A549 (cell line): Measurements from ENCODE around the gene ZFHX2. TPM values are rescaled to one million over a fixed set of nuclear protein-coding genes. Genes with fewer than 3 reads are reported as not detected.

ENCODE experiments used
- ATAC-seq, 2 experiments: fragments of 200-7000 bp in 1 of 2; fragments of >200 bp in 1 of 2; cut with Nextera tagmentation in 1 of 2; cut with Tn5 transposase in 1 of 2; 3 replicates each; pipeline versions ENCODE4 v1.8.0 to v1.9.1; 2018 to 2020; ENCODE audit warnings: mild to moderate bottlenecking in 1 of 2, moderate library complexity in 1 of 2
- CTCF ChIA-PET: fragments of 300-600 bp; sonication (Branson Sonifier 250); formaldehyde crosslinking; extraction: SDS; loops from one replicate; lab custom pipeline; 2021; ENCODE audit warnings: antibody characterized with exemption, inconsistent platforms; lab: Yijun Ruan, JAX
- POLR2A ChIA-PET: fragments of 350-600 bp; formaldehyde crosslinking; extraction: SDS; loops from one replicate; lab custom pipeline; 2021; ENCODE audit warnings: antibody characterized with exemption, inconsistent platforms; lab: Yijun Ruan, JAX
- DNase-seq, 2 experiments: peaks; one replicate each; pipeline versions ENCODE4 v3.0.0 to v3.0.0-alpha.2; 2011 to 2016; ENCODE audit warnings: low read depth in 1 of 2, low spot score in 1 of 2
- FAIRE-seq: peaks from 2 replicates; lab custom pipeline; 2011; peaks lifted over from hg19 to GRCh38; lab: Jason Lieb, UNC
- H3K27ac ChIP-seq, 2 experiments: fragments of >200 bp; sonication (Bioruptor Twin); formaldehyde crosslinking; 3 replicates each; pipeline ENCODE4 v1.5.1; 2016 to 2017
- H3K4me1 ChIP-seq: fragments of >200 bp; sonication (Bioruptor Twin); formaldehyde crosslinking; 3 replicates; pipeline ENCODE4 v1.6.1; 2016
- H3K4me2 ChIP-seq: fragments of >200 bp; sonication (Bioruptor Twin); formaldehyde crosslinking; 3 replicates; pipeline ENCODE4 v1.6.1; 2016
- H3K4me3 ChIP-seq: fragments of >200 bp; sonication (Bioruptor Twin); formaldehyde crosslinking; 3 replicates; pipeline ENCODE4 v1.5.1; 2016
- H3K9me3 ChIP-seq: fragments of >200 bp; sonication (Bioruptor Twin); formaldehyde crosslinking; 3 replicates; pipeline ENCODE4 v1.6.1; 2016
- BHLHE40 ChIP-seq: IDR thresholded peaks from 2 replicates; pipeline ENCODE4 v1.6.1; 2012; ENCODE audit warnings: low read depth, low read length, inconsistent platforms
- CBX2 ChIP-seq: fragments of 200-600 bp; sonication (generic); IDR thresholded peaks from 2 replicates; pipeline ENCODE4 v1.6.1; 2016; ENCODE audit warnings: low read depth, mild to moderate bottlenecking, borderline replicate concordance
- CEBPB ChIP-seq, 2 experiments: fragments of >200 bp in 1 of 2; sonication (Bioruptor Twin) in 1 of 2; formaldehyde crosslinking in 1 of 2; IDR thresholded peaks; 2 replicates each; pipeline ENCODE4 v1.6.1; 2012 to 2016
- CHD4 ChIP-seq: fragments of 200-600 bp; sonication (generic); IDR thresholded peaks from 2 replicates; pipeline ENCODE4 v1.6.1; 2016; ENCODE audit warnings: antibody characterized with exemption, mild to moderate bottlenecking, borderline replicate concordance
- EP300 ChIP-seq, 2 experiments: fragments of >200 bp; sonication (Bioruptor Twin); formaldehyde crosslinking; IDR thresholded peaks; 2 replicates in 1 of 2; 3 replicates in 1 of 2; pipeline ENCODE4 v1.6.1; 2016 to 2017
- ESRRA ChIP-seq: fragments of 150-350 bp; IDR thresholded peaks from 2 replicates; pipeline ENCODE4 v1.6.1; 2014; ENCODE audit warnings: mild to moderate bottlenecking, low read length, borderline replicate concordance
- KDM1A ChIP-seq: fragments of 200-600 bp; sonication (generic); IDR thresholded peaks from 2 replicates; pipeline ENCODE4 v1.6.1; 2016; ENCODE audit warnings: low read depth, mild to moderate bottlenecking
- NFE2L2 ChIP-seq: fragments of 150-350 bp; conservative IDR thresholded peaks from 2 replicates; pipeline ENCODE4 v1.6.1; 2014; ENCODE audit warnings: low read length
- NR3C1 ChIP-seq: fragments of >200 bp; sonication (Bioruptor Twin); formaldehyde crosslinking; IDR thresholded peaks from 3 replicates; pipeline ENCODE4 v1.6.1; 2017
- POLR2AphosphoS2 ChIP-seq: conservative IDR thresholded peaks from 2 replicates; pipeline ENCODE4 v1.6.1; 2012; ENCODE audit warnings: low read length, improper control_type of control experiment, inconsistent platforms
- RFX5 ChIP-seq: fragments of 450-650 bp; IDR thresholded peaks from 2 replicates; pipeline ENCODE4 v1.7.1; 2014; ENCODE audit warnings: antibody characterized with exemption, mild to moderate bottlenecking, moderate library complexity
- RNF2 ChIP-seq: fragments of 200-600 bp; sonication (generic); IDR thresholded peaks from 2 replicates; pipeline ENCODE4 v1.6.1; 2016; ENCODE audit warnings: low read depth, mild to moderate bottlenecking, antibody characterized with exemption, moderate library complexity, borderline replicate concordance
- SMC3 ChIP-seq: fragments of >200 bp; sonication (Bioruptor Twin); formaldehyde crosslinking; IDR thresholded peaks from 3 replicates; pipeline ENCODE4 v1.6.1; 2018; ENCODE audit warnings: inconsistent platforms
- ZC3H11A ChIP-seq: fragments of 450-650 bp; IDR thresholded peaks from 2 replicates; pipeline ENCODE4 v1.6.1; 2014; ENCODE audit warnings: antibody characterized with exemption, mild to moderate bottlenecking
- ZFP36 ChIP-seq: fragments of 450-650 bp; IDR thresholded peaks from 2 replicates; pipeline ENCODE4 v1.6.1; 2014; ENCODE audit warnings: borderline replicate concordance; ENCODE audit not compliant: partially characterized antibody
- ZNF302 ChIP-seq: fragments of 250-450 bp; sonication (Bioruptor Pico); IDR thresholded peaks from 2 replicates; pipeline ENCODE4 v1.9.0; 2021; ENCODE audit warnings: inconsistent platforms, mild to moderate bottlenecking, moderate library complexity
- ZSCAN20 ChIP-seq: fragments of 250-450 bp; sonication (Bioruptor Pico); IDR thresholded peaks from 2 replicates; pipeline ENCODE4 v1.8.0; 2022; ENCODE audit warnings: mild to moderate bottlenecking, moderate library complexity
- WGBS: methylation state at CpG from one replicate; pipeline ENCODE4 v1.1.6; 2017; ENCODE audit errors: missing lambda C conversion rate; 5-methylcytosine and 5-hydroxymethylcytosine counted together
- polyA plus RNA-seq, 4 experiments: library from polyadenylated mRNA; depleted of rRNA in 3 of 4; stranded (reverse); fragments of >200 nt; fragmentation: RNase III in 1 of 4; extraction: RNeasy Plus Mini Kit Qiagen cat#74134 plus additional on column Dnase treatment in 1 of 4; gene quantifications; 2 replicates in 3 of 4; 3 replicates in 1 of 4; pipeline ENCODE4 v1.2.3, GENCODE V29; 2011 to 2017
- TF ChIP-seq, protein P1 (sequence below): fragments of 250-450 bp; sonication (Bioruptor Pico); IDR thresholded peaks from 2 replicates; pipeline ENCODE4 v1.5.0; 2020; ENCODE audit warnings: low read depth, mild to moderate bottlenecking, moderate library complexity
- TF ChIP-seq, protein P2 (sequence below): fragments of 250-450 bp; sonication (Bioruptor Pico); IDR thresholded peaks from 2 replicates; pipeline ENCODE4 v1.5.0; 2021; ENCODE audit warnings: mild to moderate bottlenecking, moderate library complexity, borderline replicate concordance
- TF ChIP-seq, protein P3 (sequence below): IDR thresholded peaks from 2 replicates; pipeline ENCODE4 v1.6.1; 2012; ENCODE audit warnings: low read depth, borderline replicate concordance
- TF ChIP-seq, protein P4 (sequence below): fragments of 450-650 bp; IDR thresholded peaks from 2 replicates; pipeline ENCODE4 v1.6.1; 2014; ENCODE audit warnings: antibody characterized with exemption
- TF ChIP-seq, protein P5 (sequence below): fragments of 200-600 bp; sonication (generic); IDR thresholded peaks from 2 replicates; pipeline ENCODE4 v1.6.1; 2016; ENCODE audit warnings: antibody characterized with exemption, mild to moderate bottlenecking, moderate library complexity
- TF ChIP-seq, protein P6 (sequence below): fragments of >200 bp; sonication (Bioruptor Twin); formaldehyde crosslinking; IDR thresholded peaks from 3 replicates; pipeline ENCODE4 v1.5.1; 2016
- TF ChIP-seq, protein P7 (sequence below): fragments of >200 bp; sonication (Bioruptor Twin); formaldehyde crosslinking; IDR thresholded peaks from 2 replicates; pipeline ENCODE4 v1.6.1; 2016

ZFHX2 gene
- polyA plus RNA-seq, 2 of the 4 experiments (the other 2 are of a cell fraction) = 0.34 to 1.1 TPM

DNA sequence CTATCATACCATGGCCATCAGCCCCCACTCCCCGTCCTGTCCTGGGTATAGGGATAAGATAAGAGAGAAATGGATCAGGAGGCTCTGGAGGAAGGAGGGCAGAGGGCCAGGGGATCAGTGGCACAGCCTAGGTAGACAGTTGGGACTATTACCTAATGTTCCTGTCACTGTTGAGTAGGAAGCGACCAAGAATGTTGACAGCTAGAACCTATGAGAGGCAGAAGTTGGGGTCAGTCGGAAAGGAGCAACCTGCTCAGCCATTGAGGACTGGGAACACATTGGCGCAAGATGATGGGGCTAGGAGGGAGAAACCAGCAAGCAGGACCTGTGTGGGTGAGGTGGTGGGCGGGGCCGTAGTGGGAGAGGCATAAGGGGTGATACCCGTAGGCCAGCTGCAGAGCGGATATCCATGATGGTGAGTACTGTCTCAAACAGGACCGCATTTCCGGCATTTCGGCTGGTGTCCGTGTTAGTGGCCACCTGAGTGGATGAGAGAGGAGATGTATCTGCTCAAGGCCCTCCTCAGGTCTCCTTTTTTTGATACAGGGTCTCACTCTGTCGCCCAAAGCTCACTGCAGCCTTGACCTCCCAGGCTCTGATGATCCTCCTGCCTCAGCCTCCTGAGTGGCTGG lies 12.7 kb upstream of the ZFHX2 start:
- no peak for TF ChIP-seq POLR2AphosphoS2
- no peak for TF ChIP-seq ZSCAN20 (CRISPR knock-in tag)
- no peak for TF ChIP-seq KDM1A
- TF ChIP-seq, protein P1, sequence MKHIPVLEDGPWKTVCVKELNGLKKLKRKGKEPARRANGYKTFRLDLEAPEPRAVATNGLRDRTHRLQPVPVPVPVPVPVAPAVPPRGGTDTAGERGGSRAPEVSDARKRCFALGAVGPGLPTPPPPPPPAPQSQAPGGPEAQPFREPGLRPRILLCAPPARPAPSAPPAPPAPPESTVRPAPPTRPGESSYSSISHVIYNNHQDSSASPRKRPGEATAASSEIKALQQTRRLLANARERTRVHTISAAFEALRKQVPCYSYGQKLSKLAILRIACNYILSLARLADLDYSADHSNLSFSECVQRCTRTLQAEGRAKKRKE = no peak
- TF ChIP-seq CBX2 = no peak
- no peak for TF ChIP-seq CHD4
- no peak for TF ChIP-seq EP300 (IDR thresholded peaks at IDR 0.05)
- TF ChIP-seq ESRRA = no peak
- TF ChIP-seq ZNF302 (CRISPR knock-in tag) = no peak
- TF ChIP-seq, protein P2, sequence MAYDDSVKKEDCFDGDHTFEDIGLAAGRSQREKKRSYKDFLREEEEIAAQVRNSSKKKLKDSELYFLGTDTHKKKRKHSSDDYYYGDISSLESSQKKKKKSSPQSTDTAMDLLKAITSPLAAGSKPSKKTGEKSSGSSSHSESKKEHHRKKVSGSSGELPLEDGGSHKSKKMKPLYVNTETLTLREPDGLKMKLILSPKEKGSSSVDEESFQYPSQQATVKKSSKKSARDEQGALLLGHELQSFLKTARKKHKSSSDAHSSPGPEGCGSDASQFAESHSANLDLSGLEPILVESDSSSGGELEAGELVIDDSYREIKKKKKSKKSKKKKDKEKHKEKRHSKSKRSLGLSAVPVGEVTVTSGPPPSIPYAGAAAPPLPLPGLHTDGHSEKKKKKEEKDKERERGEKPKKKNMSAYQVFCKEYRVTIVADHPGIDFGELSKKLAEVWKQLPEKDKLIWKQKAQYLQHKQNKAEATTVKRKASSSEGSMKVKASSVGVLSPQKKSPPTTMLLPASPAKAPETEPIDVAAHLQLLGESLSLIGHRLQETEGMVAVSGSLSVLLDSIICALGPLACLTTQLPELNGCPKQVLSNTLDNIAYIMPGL = no peak
- TF ChIP-seq SMC3 = no peak
- no peak for TF ChIP-seq ZFP36
- TF ChIP-seq, protein P3, sequence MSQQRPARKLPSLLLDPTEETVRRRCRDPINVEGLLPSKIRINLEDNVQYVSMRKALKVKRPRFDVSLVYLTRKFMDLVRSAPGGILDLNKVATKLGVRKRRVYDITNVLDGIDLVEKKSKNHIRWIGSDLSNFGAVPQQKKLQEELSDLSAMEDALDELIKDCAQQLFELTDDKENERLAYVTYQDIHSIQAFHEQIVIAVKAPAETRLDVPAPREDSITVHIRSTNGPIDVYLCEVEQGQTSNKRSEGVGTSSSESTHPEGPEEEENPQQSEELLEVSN = no peak
- TF ChIP-seq RFX5 = no peak
- no peak for TF ChIP-seq CEBPB (IDR thresholded peaks at IDR 0.05)
- FAIRE-seq (no peak), ATAC-seq (no peak), DNase-seq (no peak)
- H3K27ac ChIP-seq = no peak overlapping the region
- 90% methylated on average over 13 of the region's 13 CpGs for WGBS
- H3K4me3 ChIP-seq = no peak overlapping the region
- POLR2A ChIA-PET = interaction anchor here (1.3 kb wide), 1 partner anchor 9 kb away, joined by 4 read pairs; the partner anchor contains the start of gene THTPA
- H3K9me3 ChIP-seq = no peaks in the 10 kb centered on the region
- peaks cover 23% of the 10 kb centered on the region for H3K4me1 ChIP-seq
- no peak overlapping the region for H3K4me2 ChIP-seq
- CTCF ChIA-PET = interaction anchor here (0.6 to 19.0 kb wide), 10 partner anchors 10 to 258 kb away, joined by 3 to 553 read pairs (median 4); partner anchors contain the start of genes BCL2L2 and NGDN

DNA sequence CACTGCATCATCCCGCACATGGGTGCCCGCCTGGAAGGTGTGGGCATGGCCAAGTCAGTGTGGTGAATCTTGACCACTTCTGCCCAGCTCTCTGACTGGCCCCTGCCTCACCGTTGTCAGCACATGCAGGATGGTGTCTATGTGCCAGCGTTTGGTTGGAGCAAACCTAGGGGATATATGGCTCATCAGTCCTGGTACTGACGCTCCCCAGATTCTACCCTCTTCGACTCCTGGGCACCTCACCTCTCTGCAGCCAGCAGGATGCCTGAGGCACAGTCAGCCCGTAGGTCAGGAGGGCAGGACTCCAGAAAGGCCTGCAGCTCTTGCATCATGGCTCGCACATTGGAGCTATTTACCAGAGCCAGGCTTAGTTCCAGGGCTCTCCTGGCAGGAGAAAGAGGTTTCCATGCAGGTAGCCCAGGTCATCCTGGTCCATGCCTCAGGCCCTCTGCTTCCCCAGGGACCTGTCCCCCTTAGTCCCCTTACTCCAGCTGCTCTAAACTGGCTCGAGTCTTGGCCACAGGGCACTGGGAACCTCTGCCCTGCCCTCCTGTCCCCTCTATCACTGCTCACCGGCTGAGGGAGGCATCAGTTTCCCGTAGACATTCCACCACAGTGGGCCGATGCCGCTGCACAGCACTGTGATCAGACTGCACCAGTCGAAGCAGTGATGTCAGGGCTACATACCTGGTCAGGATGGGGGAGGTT lies 12.1 kb upstream of the ZFHX2 start:
- DNase-seq (no peak), ATAC-seq (no peak), FAIRE-seq (no peak)
- POLR2A ChIA-PET = interaction anchor here (1.0 to 1.3 kb wide), 2 partner anchors 8 to 89 kb away, joined by 4 to 14 read pairs; partner anchors contain the start of gene THTPA
- no peak overlapping the region for H3K4me3 ChIP-seq
- peaks cover 19% of the 10 kb centered on the region for H3K4me1 ChIP-seq
- 90% methylated on average over 12 of the region's 14 CpGs for WGBS
- H3K9me3 ChIP-seq = no peaks in the 10 kb centered on the region
- no peak overlapping the region for H3K27ac ChIP-seq
- H3K4me2 ChIP-seq = no peak overlapping the region
- CTCF ChIA-PET = interaction anchor here (0.7 to 19.0 kb wide), 22 partner anchors 9 to 422 kb away, joined by 3 to 553 read pairs (median 3); partner anchors contain the start of genes BCL2L2, NGDN and ZFHX2
- TF ChIP-seq RNF2 (no peak), ZC3H11A (no peak), BHLHE40 (no peak), NR3C1 (no peak), NFE2L2 (no peak), ZFP36 (no peak)
- TF ChIP-seq, protein P4, sequence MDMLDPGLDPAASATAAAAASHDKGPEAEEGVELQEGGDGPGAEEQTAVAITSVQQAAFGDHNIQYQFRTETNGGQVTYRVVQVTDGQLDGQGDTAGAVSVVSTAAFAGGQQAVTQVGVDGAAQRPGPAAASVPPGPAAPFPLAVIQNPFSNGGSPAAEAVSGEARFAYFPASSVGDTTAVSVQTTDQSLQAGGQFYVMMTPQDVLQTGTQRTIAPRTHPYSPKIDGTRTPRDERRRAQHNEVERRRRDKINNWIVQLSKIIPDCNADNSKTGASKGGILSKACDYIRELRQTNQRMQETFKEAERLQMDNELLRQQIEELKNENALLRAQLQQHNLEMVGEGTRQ = no peak
- TF ChIP-seq, protein P5, sequence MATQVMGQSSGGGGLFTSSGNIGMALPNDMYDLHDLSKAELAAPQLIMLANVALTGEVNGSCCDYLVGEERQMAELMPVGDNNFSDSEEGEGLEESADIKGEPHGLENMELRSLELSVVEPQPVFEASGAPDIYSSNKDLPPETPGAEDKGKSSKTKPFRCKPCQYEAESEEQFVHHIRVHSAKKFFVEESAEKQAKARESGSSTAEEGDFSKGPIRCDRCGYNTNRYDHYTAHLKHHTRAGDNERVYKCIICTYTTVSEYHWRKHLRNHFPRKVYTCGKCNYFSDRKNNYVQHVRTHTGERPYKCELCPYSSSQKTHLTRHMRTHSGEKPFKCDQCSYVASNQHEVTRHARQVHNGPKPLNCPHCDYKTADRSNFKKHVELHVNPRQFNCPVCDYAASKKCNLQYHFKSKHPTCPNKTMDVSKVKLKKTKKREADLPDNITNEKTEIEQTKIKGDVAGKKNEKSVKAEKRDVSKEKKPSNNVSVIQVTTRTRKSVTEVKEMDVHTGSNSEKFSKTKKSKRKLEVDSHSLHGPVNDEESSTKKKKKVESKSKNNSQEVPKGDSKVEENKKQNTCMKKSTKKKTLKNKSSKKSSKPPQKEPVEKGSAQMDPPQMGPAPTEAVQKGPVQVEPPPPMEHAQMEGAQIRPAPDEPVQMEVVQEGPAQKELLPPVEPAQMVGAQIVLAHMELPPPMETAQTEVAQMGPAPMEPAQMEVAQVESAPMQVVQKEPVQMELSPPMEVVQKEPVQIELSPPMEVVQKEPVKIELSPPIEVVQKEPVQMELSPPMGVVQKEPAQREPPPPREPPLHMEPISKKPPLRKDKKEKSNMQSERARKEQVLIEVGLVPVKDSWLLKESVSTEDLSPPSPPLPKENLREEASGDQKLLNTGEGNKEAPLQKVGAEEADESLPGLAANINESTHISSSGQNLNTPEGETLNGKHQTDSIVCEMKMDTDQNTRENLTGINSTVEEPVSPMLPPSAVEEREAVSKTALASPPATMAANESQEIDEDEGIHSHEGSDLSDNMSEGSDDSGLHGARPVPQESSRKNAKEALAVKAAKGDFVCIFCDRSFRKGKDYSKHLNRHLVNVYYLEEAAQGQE = no peak
- TF ChIP-seq, protein P6, sequence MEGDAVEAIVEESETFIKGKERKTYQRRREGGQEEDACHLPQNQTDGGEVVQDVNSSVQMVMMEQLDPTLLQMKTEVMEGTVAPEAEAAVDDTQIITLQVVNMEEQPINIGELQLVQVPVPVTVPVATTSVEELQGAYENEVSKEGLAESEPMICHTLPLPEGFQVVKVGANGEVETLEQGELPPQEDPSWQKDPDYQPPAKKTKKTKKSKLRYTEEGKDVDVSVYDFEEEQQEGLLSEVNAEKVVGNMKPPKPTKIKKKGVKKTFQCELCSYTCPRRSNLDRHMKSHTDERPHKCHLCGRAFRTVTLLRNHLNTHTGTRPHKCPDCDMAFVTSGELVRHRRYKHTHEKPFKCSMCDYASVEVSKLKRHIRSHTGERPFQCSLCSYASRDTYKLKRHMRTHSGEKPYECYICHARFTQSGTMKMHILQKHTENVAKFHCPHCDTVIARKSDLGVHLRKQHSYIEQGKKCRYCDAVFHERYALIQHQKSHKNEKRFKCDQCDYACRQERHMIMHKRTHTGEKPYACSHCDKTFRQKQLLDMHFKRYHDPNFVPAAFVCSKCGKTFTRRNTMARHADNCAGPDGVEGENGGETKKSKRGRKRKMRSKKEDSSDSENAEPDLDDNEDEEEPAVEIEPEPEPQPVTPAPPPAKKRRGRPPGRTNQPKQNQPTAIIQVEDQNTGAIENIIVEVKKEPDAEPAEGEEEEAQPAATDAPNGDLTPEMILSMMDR = no peak
- TF ChIP-seq, protein P3 = no peak
- TF ChIP-seq, protein P7, sequence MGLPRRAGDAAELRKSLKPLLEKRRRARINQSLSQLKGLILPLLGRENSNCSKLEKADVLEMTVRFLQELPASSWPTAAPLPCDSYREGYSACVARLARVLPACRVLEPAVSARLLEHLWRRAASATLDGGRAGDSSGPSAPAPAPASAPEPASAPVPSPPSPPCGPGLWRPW = no peak
